Breast epithelium (tissue), 3 donors: Measurements from ENCODE around the gene IHH.

ENCODE experiments used
- CTCF ChIP-seq, 3 donors: fragments of 450-650 bp; IDR thresholded peaks; one replicate each; pipeline ENCODE4 v1.5.1; 2016 to 2017; ENCODE audit warnings: antibody characterized with exemption in 3 of 3, mild to moderate bottlenecking in 3 of 3, moderate library complexity in 3 of 3
- POLR2AphosphoS5 ChIP-seq, 3 donors: sonication (generic); formaldehyde crosslinking; IDR thresholded peaks; one replicate each; pipeline ENCODE4 v1.6.1; 2017; ENCODE audit warnings: antibody characterized with exemption in 3 of 3

GRCh38 chr2:219095406-219095935 lies 34.8 kb upstream of the IHH start:
- no peak for TF ChIP-seq CTCF (IDR thresholded peaks at IDR 0.05)
- no peak for TF ChIP-seq POLR2AphosphoS5 (IDR thresholded peaks at IDR 0.05)
